ENCODE measurements around the gene PTPRM.

Gene PTPRM

GRCh38 chr18:7545734-7546133 is 21.4 kb upstream of the PTPRM start:
- no peaks in the 10 kb centered on the region for H3K36me3 Mint-ChIP-seq (ENCODE audit: low read depth)
- TF ChIP-seq, protein P1, sequence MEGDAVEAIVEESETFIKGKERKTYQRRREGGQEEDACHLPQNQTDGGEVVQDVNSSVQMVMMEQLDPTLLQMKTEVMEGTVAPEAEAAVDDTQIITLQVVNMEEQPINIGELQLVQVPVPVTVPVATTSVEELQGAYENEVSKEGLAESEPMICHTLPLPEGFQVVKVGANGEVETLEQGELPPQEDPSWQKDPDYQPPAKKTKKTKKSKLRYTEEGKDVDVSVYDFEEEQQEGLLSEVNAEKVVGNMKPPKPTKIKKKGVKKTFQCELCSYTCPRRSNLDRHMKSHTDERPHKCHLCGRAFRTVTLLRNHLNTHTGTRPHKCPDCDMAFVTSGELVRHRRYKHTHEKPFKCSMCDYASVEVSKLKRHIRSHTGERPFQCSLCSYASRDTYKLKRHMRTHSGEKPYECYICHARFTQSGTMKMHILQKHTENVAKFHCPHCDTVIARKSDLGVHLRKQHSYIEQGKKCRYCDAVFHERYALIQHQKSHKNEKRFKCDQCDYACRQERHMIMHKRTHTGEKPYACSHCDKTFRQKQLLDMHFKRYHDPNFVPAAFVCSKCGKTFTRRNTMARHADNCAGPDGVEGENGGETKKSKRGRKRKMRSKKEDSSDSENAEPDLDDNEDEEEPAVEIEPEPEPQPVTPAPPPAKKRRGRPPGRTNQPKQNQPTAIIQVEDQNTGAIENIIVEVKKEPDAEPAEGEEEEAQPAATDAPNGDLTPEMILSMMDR (IDR thresholded peaks at IDR 0.05): no peak
- no peak overlapping the region for H3K27ac Mint-ChIP-seq
- no peak for DNase-seq
- H3K4me1 Mint-ChIP-seq: peaks cover 25% of the 10 kb centered on the region
- peaks cover 2% of the 10 kb centered on the region for H3K27me3 Mint-ChIP-seq (ENCODE audit: low read depth, poor library complexity)
- no peak overlapping the region for H3K4me3 Mint-ChIP-seq
- no peaks in the 10 kb centered on the region for H3K9me3 Mint-ChIP-seq

DNA sequence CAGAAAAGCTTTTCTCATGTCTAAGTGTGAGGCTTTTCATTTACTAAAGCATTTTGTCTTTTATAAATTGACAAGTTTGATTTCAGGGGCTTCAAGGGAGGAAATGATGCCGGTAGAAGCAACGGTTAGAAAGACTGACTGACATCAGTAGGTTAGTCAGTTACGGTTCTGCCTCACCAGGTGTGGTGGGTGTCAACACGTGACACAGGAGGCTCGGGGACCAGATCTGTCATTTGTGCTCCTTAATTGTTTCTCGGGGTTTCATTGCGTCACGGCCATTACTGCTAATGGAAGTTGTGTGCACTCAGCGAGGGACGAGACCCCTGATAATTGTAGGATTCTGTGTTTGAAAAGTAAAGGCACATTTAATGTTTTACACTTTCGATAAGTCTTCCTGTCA is 18.9 kb upstream of the PTPRM start:
- H3K36me3 Mint-ChIP-seq (ENCODE audit: low read depth): no peaks in the 10 kb centered on the region
- TF ChIP-seq, protein P1 (IDR thresholded peaks at IDR 0.05): no peak

GRCh38 chr18:7548721-7549120 is 18.4 kb upstream of the PTPRM start:
- H3K4me1 Mint-ChIP-seq: peaks cover 25% of the 10 kb centered on the region
- H3K27me3 Mint-ChIP-seq (ENCODE audit: low read depth, poor library complexity): no peaks in the 10 kb centered on the region
- H3K9me3 Mint-ChIP-seq: peaks cover 6% of the 10 kb centered on the region
- H3K36me3 Mint-ChIP-seq (ENCODE audit: low read depth): no peaks in the 10 kb centered on the region
- H3K27ac Mint-ChIP-seq: no peak overlapping the region
- H3K4me3 Mint-ChIP-seq: no peak overlapping the region
- TF ChIP-seq, protein P1 (IDR thresholded peaks at IDR 0.05): no peak
- DNase-seq: no peak

More for the DNA sequence above, 18.9 kb upstream of the PTPRM start:
- no peak for DNase-seq
- no peaks in the 10 kb centered on the region for H3K27me3 Mint-ChIP-seq (ENCODE audit: low read depth, poor library complexity)
- peaks cover 2% of the 10 kb centered on the region for H3K9me3 Mint-ChIP-seq
- no peak overlapping the region for H3K4me3 Mint-ChIP-seq
- peaks cover 25% of the 10 kb centered on the region for H3K4me1 Mint-ChIP-seq
- no peak overlapping the region for H3K27ac Mint-ChIP-seq

DNA sequence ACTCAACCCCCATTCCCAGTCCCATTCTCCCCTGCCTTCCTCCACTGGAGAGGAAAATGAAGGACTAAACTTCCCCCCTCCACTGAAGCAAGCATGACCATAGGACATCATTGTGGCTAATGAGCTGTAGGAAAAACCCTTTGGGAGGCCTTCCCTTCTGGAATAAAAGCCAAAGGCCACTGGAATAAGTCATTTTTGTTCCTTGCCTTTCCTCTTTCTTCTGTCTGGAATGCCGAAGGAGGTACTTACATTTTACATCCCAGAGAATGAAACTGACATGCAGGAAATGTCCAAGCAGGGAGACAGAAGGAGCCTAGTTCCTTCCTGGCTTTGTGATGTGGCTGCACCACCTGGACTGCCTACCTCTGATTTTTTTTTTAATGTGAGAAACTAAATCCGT is 9.1 kb upstream of the PTPRM start:
- Mint-ChIP-seq H3K9me3 (peaks cover 12% of the 10 kb centered on the region), H3K27ac (no peak overlapping the region), H3K36me3 (ENCODE audit: low read depth) (peaks cover 4% of the 10 kb centered on the region), H3K4me1 (peaks cover 16% of the 10 kb centered on the region), H3K27me3 (ENCODE audit: low read depth, poor library complexity) (no peaks in the 10 kb centered on the region), H3K4me3 (no peak overlapping the region)
- TF ChIP-seq, protein P1 (IDR thresholded peaks at IDR 0.05): no peak
- no peak for DNase-seq

DNA sequence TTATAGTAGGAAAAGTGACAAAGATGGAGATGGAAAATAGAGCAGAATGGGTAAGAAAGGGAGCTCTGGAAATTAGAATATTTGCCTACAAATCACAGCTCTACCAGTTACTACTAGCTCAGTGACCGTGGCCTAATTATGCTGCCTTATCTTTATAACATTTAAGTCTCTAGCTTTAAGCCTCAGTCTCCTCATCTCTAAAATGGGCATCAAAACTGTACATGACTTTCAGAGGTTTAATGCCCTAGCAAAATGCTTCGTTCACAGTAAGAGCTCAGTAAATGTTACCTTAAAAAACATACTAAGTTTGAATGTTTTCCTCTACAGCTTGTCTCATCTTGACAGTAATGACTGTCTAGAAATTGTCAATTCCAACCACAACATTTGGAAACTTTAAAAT is 8.3 kb upstream of the PTPRM start:
- no peak overlapping the region for H3K27ac Mint-ChIP-seq
- peaks cover 4% of the 10 kb centered on the region for H3K36me3 Mint-ChIP-seq (ENCODE audit: low read depth)
- H3K27me3 Mint-ChIP-seq (ENCODE audit: low read depth, poor library complexity): no peaks in the 10 kb centered on the region
- H3K4me1 Mint-ChIP-seq: peaks cover 16% of the 10 kb centered on the region
- no peak overlapping the region for H3K4me3 Mint-ChIP-seq
- DNase-seq: no peak
- TF ChIP-seq, protein P1 (IDR thresholded peaks at IDR 0.05): no peak
- peaks cover 5% of the 10 kb centered on the region for H3K9me3 Mint-ChIP-seq

DNA sequence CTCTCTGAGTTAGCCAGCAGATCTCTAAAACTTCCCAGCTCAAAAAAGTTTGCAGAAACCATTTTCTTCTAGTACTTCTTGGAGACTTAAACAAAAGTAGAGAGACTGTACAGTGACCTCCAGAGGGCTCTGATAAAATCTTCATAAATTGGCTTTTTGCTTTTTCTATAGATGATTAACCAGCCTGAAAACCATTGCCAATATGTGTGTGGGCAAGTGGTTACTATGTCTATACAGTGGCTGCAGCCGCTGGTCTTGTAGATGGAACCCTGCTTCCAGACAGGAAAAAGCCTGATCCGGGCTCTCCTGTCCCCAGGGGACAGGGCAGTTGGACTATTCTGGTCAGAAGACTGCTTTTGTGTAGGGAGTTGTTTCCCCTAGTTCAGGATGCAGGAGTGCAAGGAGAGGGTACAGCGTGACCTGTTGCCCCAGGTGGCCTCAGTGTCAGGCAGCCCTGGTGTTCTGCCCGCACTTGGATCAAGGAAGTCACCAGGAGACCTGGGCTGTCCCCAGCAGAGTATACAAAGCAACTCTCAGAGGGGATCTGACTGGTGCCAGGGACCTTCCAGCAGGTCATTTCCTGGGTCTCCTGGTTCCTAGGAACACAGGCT is 7.3 kb upstream of the PTPRM start:
- no peak for DNase-seq
- TF ChIP-seq, protein P1 (IDR thresholded peaks at IDR 0.05): no peak
- no peaks in the 10 kb centered on the region for H3K36me3 Mint-ChIP-seq (ENCODE audit: low read depth)
- peaks cover 3% of the 10 kb centered on the region for H3K27me3 Mint-ChIP-seq (ENCODE audit: low read depth, poor library complexity)
- H3K27ac Mint-ChIP-seq: no peak overlapping the region
- H3K4me1 Mint-ChIP-seq: peaks cover 19% of the 10 kb centered on the region
- H3K9me3 Mint-ChIP-seq: no peaks in the 10 kb centered on the region
- no peak overlapping the region for H3K4me3 Mint-ChIP-seq
